Mesendoderm (in vitro differentiated cells): ENCODE data around the gene CHCHD2.
A peak's percentile ranks its signal among the peaks of the same experiment; 100 is the strongest.
"Not testable (repeated sequence)": the region's sequence is repeated elsewhere in the genome, so short reads cannot be mapped to it uniquely, and the experiment has no call there.

ENCODE experiments used
- DNase-seq: peaks from one replicate; pipeline ENCODE4 v3.0.0; 2013
- H2AK5ac ChIP-seq: 2 replicates; pipeline ENCODE4 v1.6.1; 2013; ENCODE audit warnings: low read length, inconsistent platforms
- H2BK120ac ChIP-seq: 2 replicates; pipeline ENCODE4 v1.6.1; 2013; ENCODE audit warnings: low read depth, mild to moderate bottlenecking, low read length, moderate library complexity, mixed read lengths
- H2BK15ac ChIP-seq: replicated peaks from 2 replicates; pipeline ENCODE4 v1.6.1; 2013; ENCODE audit warnings: low read depth, mild to moderate bottlenecking, moderate library complexity
- H2BK5ac ChIP-seq: 2 replicates; pipeline ENCODE4 v1.6.1; 2013; ENCODE audit warnings: low read length, inconsistent platforms
- H3K18ac ChIP-seq: 2 replicates; pipeline ENCODE4 v1.6.1; 2013; ENCODE audit warnings: mild to moderate bottlenecking, low read length, mixed read lengths
- H3K23ac ChIP-seq: one replicate; pipeline ENCODE4 v1.6.1; 2013; ENCODE audit warnings: low read length
- H3K27ac ChIP-seq: 2 replicates; pipeline ENCODE4 v1.5.1; 2013; ENCODE audit warnings: low read depth, mild to moderate bottlenecking, inconsistent platforms, low read length, moderate library complexity
- H3K27me3 ChIP-seq: 2 replicates; pipeline ENCODE4 v1.6.1; 2013; ENCODE audit warnings: low read length, control low read depth, mild to moderate bottlenecking, inconsistent platforms; ENCODE audit not compliant: insufficient read depth, poor library complexity
- H3K36me3 ChIP-seq: 2 replicates; pipeline ENCODE4 v1.6.1; 2013; ENCODE audit warnings: low read length, inconsistent platforms; ENCODE audit not compliant: control insufficient read depth, insufficient read depth
- H3K4ac ChIP-seq: one replicate; pipeline ENCODE4 v1.6.1; 2013; ENCODE audit warnings: low read depth, mild to moderate bottlenecking, low read length, moderate library complexity
- H3K4me1 ChIP-seq: 2 replicates; pipeline ENCODE4 v1.6.1; 2013; ENCODE audit warnings: low read depth, low read length, inconsistent platforms; ENCODE audit not compliant: control insufficient read depth
- H3K4me2 ChIP-seq: 2 replicates; pipeline ENCODE4 v1.6.1; 2013; ENCODE audit warnings: low read length
- H3K4me3 ChIP-seq: 2 replicates; pipeline ENCODE4 v1.5.1; 2013; ENCODE audit warnings: mild to moderate bottlenecking, low read length
- H3K56ac ChIP-seq: one replicate; pipeline ENCODE4 v1.6.1; 2013; ENCODE audit warnings: low read length
- H3K79me1 ChIP-seq: 2 replicates; pipeline ENCODE4 v1.6.1; 2013; ENCODE audit warnings: low read length, inconsistent platforms
- H3K79me2 ChIP-seq: 2 replicates; pipeline ENCODE4 v1.6.1; 2013; ENCODE audit warnings: mild to moderate bottlenecking, low read length; ENCODE audit not compliant: control insufficient read depth, insufficient read depth
- H3K9ac ChIP-seq: 2 replicates; pipeline ENCODE4 v1.6.1; 2013; ENCODE audit warnings: low read length, inconsistent platforms
- H4K5ac ChIP-seq: one replicate; pipeline ENCODE4 v1.6.1; 2013; ENCODE audit warnings: low read length
- H4K8ac ChIP-seq: one replicate; pipeline ENCODE4 v1.6.1; 2013; ENCODE audit warnings: low read depth, mild to moderate bottlenecking, control low read depth, low read length, moderate library complexity
- WGBS: extraction: QIAGEN DNeasy Blood & Tissue Kit; methylation state at CpG from one replicate; pipeline ENCODE4 v1.1.7; 2013; ENCODE audit warnings: low lambda C conversion rate, missing lambda C conversion rate; ENCODE audit not compliant: insufficient coverage; ENCODE audit errors: extremely low coverage; 5-methylcytosine and 5-hydroxymethylcytosine counted together

Gene CHCHD2

GRCh38 chr7:56074371-56074791 is 31.9 kb downstream of the CHCHD2 start:
- Histone ChIP-seq H2BK120ac (no peak overlapping the region), H3K36me3 (no peaks in the 10 kb centered on the region), H3K27ac (no peak overlapping the region), H3K79me2 (no peaks in the 10 kb centered on the region), H3K4me3 (no peak overlapping the region), H3K56ac (no peak overlapping the region), H3K4ac (no peak overlapping the region), H3K4me1 (no peaks in the 10 kb centered on the region), H3K4me2 (no peak overlapping the region), H2AK5ac (no peak overlapping the region), H2BK5ac (no peak overlapping the region), H3K27me3 (no peaks in the 10 kb centered on the region), H3K79me1 (no peaks in the 10 kb centered on the region), H3K9ac (no peak overlapping the region), H2BK15ac (no peak overlapping the region), H4K8ac (no peak overlapping the region), H3K18ac (no peak overlapping the region), H3K23ac (no peak overlapping the region), H4K5ac (no peak overlapping the region)
- WGBS, result no CpG with 5 or more reads among the region's 19 CpGs
- peak; percentile 92 for DNase-seq

DNA sequence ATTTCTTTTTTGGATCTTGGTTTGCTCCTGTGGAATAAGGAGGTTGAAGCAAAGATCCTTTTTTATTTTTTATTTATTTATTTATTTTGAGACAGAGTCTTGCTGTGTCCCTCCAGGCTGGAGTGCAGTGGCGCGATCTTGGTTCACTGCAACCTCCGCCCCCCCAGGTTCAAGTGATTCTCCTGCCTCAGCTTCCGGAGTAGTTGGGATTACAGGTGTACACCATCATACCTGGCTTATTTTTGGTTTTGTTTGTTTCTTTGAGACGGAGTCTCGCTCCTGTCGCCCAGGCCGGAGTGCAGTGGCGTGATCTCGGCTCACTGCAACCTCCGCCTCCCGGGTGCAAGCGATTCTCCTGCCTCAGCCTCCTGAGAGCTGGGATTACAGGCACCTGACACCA is 39.9 kb downstream of the CHCHD2 start:
- not testable (repeated sequence) for DNase-seq, H3K36me3 ChIP-seq, H3K27me3 ChIP-seq, H2BK15ac ChIP-seq, H3K23ac ChIP-seq, H2BK5ac ChIP-seq, H3K9ac ChIP-seq, H3K4ac ChIP-seq, H3K27ac ChIP-seq, H3K18ac ChIP-seq, H2AK5ac ChIP-seq, H3K4me3 ChIP-seq, H3K4me2 ChIP-seq, H3K79me1 ChIP-seq, H3K79me2 ChIP-seq, H3K56ac ChIP-seq, H2BK120ac ChIP-seq, H3K4me1 ChIP-seq, H4K5ac ChIP-seq, H4K8ac ChIP-seq
- WGBS, result no CpG with 5 or more reads among the region's 13 CpGs

DNA sequence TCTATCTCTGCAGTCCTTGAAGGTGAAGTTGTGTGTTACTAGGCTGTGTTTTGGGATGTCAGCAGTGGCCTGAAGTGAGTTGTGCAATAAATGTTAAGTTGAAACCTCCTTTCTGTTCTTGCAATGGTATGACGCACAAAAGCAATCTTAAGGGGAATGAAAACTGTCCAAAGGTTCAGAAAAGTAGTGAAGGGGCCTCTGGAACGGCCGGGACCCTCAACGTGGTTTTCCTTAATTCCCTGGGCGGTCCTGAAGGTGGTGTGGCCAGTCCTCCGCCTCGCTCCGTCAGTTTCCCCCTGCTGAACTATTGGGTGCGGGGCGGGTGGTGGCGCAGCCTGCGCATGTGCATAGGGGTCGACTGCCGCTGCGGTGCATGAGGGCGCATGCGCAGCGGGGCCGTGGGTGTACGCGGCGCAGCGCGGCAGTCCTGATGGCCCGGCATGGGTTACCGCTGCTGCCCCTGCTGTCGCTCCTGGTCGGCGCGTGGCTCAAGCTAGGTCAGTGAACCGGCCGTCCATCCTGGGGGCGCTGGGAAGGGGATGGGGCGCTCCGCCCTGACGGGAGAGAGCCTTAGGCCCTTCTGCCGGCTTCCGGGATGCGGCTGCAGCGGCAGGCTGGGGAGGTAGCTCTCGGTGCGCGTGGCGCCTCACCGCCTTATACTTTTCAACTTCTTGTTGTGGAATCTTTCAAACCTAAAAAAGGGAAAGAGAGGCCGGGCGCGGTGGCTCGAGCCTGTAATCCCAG is 42.2 kb downstream of the CHCHD2 start, which contains the start of gene SUMF2:
Gene SUMF2 (plus strand): TSS at position 405 of the 744 bp plus-strand sequence. CDS start 26 bp downstream, at position 431.
- Histone ChIP-seq H3K27me3 (no peaks in the 10 kb centered on the region), H4K5ac (no peak within 1 kb of the TSS), H4K8ac (no peak within 1 kb of the TSS), H2BK5ac (no peak within 1 kb of the TSS), H3K23ac (no peak within 1 kb of the TSS), H3K4me3 (peak within 1 kb of the TSS; percentile 81), H3K18ac (peak within 1 kb of the TSS; percentile 65), H3K27ac (peak within 1 kb of the TSS; percentile 87), H2BK120ac (no peak within 1 kb of the TSS), H3K36me3 (peaks cover 8% of the 10 kb centered on the region), H3K56ac (peak within 1 kb of the TSS; percentile 86), H2BK15ac (no peak within 1 kb of the TSS), H2AK5ac (no peak within 1 kb of the TSS), H3K9ac (peak within 1 kb of the TSS; percentile 85), H3K4me2 (peak within 1 kb of the TSS; percentile 33), H3K79me2 (no peaks in the 10 kb centered on the region), H3K79me1 (peaks cover 1% of the 10 kb centered on the region), H3K4me1 (no peaks in the 10 kb centered on the region), H3K4ac (no peak within 1 kb of the TSS)
- peak; percentile 94 for DNase-seq
- no CpG with 5 or more reads among the region's 49 CpGs for WGBS

- H3K36me3 ChIP-seq, result peaks cover 8% of the 10 kb centered on the region
- no peak overlapping the region for H3K4me3 ChIP-seq
- H3K23ac ChIP-seq, result no peak overlapping the region
- H3K27me3 ChIP-seq, result no peaks in the 10 kb centered on the region
- H3K79me1 ChIP-seq, result peaks cover 1% of the 10 kb centered on the region
- H3K18ac ChIP-seq, result no peak overlapping the region
- H3K56ac ChIP-seq, result no peak overlapping the region
- no peak overlapping the region for H4K8ac ChIP-seq
- no peaks in the 10 kb centered on the region for H3K79me2 ChIP-seq
- no peak overlapping the region for H4K5ac ChIP-seq
- H2BK120ac ChIP-seq, result no peak overlapping the region
- no peaks in the 10 kb centered on the region for H3K4me1 ChIP-seq
- H3K9ac ChIP-seq, result peak overlapping the region; percentile 59
- H3K4ac ChIP-seq, result no peak overlapping the region
- DNase-seq, result peak; percentile 28
- no peak overlapping the region for H3K27ac ChIP-seq
- H3K4me2 ChIP-seq, result no peak overlapping the region
- no CpG with 5 or more reads among the region's 7 CpGs for WGBS
- no peak overlapping the region for H2BK15ac ChIP-seq
- no peak overlapping the region for H2AK5ac ChIP-seq
- H2BK5ac ChIP-seq, result no peak overlapping the region
These were observed 42.8 kb downstream of the CHCHD2 start for GRCh38 chr7:56063500-56063881.

GRCh38 chr7:56062382-56062781 is 43.9 kb downstream of the CHCHD2 start:
- no peak for DNase-seq
- no peak overlapping the region for H3K9ac ChIP-seq

GRCh38 chr7:56053993-56054392 is 52.3 kb downstream of the CHCHD2 start:
- no peak overlapping the region for H3K56ac ChIP-seq
- no peaks in the 10 kb centered on the region for H3K27me3 ChIP-seq
- H3K4me2 ChIP-seq, result no peak overlapping the region
- peaks cover 4% of the 10 kb centered on the region for H3K4me1 ChIP-seq
- WGBS, result no CpG with 5 or more reads among the region's 2 CpGs
- H3K9ac ChIP-seq, result peak overlapping the region; percentile 77
- H4K5ac ChIP-seq, result no peak overlapping the region
- no peak overlapping the region for H2BK120ac ChIP-seq
- no peak overlapping the region for H3K18ac ChIP-seq
- no peak overlapping the region for H2BK15ac ChIP-seq
- peaks cover 6% of the 10 kb centered on the region for H3K36me3 ChIP-seq
- no peaks in the 10 kb centered on the region for H3K79me1 ChIP-seq
- no peak overlapping the region for H2AK5ac ChIP-seq
- H3K79me2 ChIP-seq, result peaks cover 40% of the 10 kb centered on the region
- H4K8ac ChIP-seq, result no peak overlapping the region
- no peak for DNase-seq
- H3K4ac ChIP-seq, result no peak overlapping the region
- no peak overlapping the region for H3K4me3 ChIP-seq
- no peak overlapping the region for H2BK5ac ChIP-seq
- no peak overlapping the region for H3K23ac ChIP-seq
- H3K27ac ChIP-seq, result no peak overlapping the region

More at GRCh38 chr7:56062382-56062781, 43.9 kb downstream of the CHCHD2 start:
- Histone ChIP-seq H3K4ac (no peak overlapping the region), H3K27me3 (no peaks in the 10 kb centered on the region), H4K5ac (no peak overlapping the region), H3K27ac (no peak overlapping the region), H3K56ac (no peak overlapping the region), H3K18ac (no peak overlapping the region), H2AK5ac (no peak overlapping the region), H3K4me1 (no peaks in the 10 kb centered on the region), H2BK5ac (no peak overlapping the region), H3K4me2 (no peak overlapping the region), H3K79me1 (peaks cover 1% of the 10 kb centered on the region), H3K4me3 (no peak overlapping the region), H3K36me3 (peaks cover 11% of the 10 kb centered on the region), H2BK15ac (no peak overlapping the region), H3K79me2 (no peaks in the 10 kb centered on the region), H2BK120ac (no peak overlapping the region), H4K8ac (no peak overlapping the region), H3K23ac (no peak overlapping the region)
- WGBS, result no CpG with 5 or more reads among the region's 2 CpGs
